Retinal pigment epithelial cell (primary cell): ENCODE data around the gene RPP30.
"Not testable (repeated sequence)": the region's sequence is repeated elsewhere in the genome, so short reads cannot be mapped to it uniquely, and the experiment has no call there.

Source experiments
- DNase-seq: peaks from one replicate; pipeline ENCODE4 v3.0.0-alpha.2; 2010; ENCODE audit warnings: low read depth
- H3K4me3 ChIP-seq: 2 replicates; pipeline ENCODE4 v1.5.1; 2011; ENCODE audit warnings: mild to moderate bottlenecking, low read length, control low read depth, moderate library complexity
- CTCF ChIP-seq: conservative IDR thresholded peaks from 2 replicates; pipeline ENCODE4 v1.5.1; 2011; ENCODE audit warnings: low read depth, low read length, control low read depth, inconsistent platforms

RPP30 gene

GRCh38 chr10:90887555-90887954 is 15.8 kb downstream of the RPP30 start:
- no peak for TF ChIP-seq CTCF
- DNase-seq, result no peak
- H3K4me3 ChIP-seq, result no peak overlapping the region

GRCh38 chr10:90888387-90888786 is 16.6 kb downstream of the RPP30 start:
- no peak for TF ChIP-seq CTCF
- DNase-seq, result no peak
- no peak overlapping the region for H3K4me3 ChIP-seq

- H3K4me3 ChIP-seq, result no peak overlapping the region
- DNase-seq, result no peak
- TF ChIP-seq CTCF, result no peak
These were observed 17.9 kb downstream of the RPP30 start for GRCh38 chr10:90889636-90890035.

GRCh38 chr10:90890347-90890746 is 18.6 kb downstream of the RPP30 start:
- TF ChIP-seq CTCF, result no peak
- no peak for DNase-seq
- H3K4me3 ChIP-seq, result no peak overlapping the region

- no peak overlapping the region for H3K4me3 ChIP-seq
- no peak for DNase-seq
- TF ChIP-seq CTCF, result no peak
These were observed 21.4 kb downstream of the RPP30 start for GRCh38 chr10:90893190-90893589.

GRCh38 chr10:90896916-90897315 is 25.1 kb downstream of the RPP30 start:
- DNase-seq, result not testable (repeated sequence)

GRCh38 chr10:90905925-90906324 is 34.2 kb downstream of the RPP30 start:
- TF ChIP-seq CTCF, result no peak
- DNase-seq, result no peak
- H3K4me3 ChIP-seq, result no peak overlapping the region

More at GRCh38 chr10:90896916-90897315, 25.1 kb downstream of the RPP30 start:
- H3K4me3 ChIP-seq, result not testable (repeated sequence)

- no peak for TF ChIP-seq CTCF
- DNase-seq, result no peak
- H3K4me3 ChIP-seq, result no peak overlapping the region
These were observed 34.8 kb downstream of the RPP30 start for GRCh38 chr10:90906596-90906995.
